MM.1S (cell line): Measurements from ENCODE around the gene ZNF415.

Experiments
- DNase-seq: peaks from one replicate; pipeline ENCODE4 v3.0.0-alpha.2; 2015
- H2AFZ ChIP-seq: fragments of 300-600 bp; sonication (generic); 2 replicates; pipeline ENCODE4 v1.6.0; 2016; ENCODE audit warnings: antibody characterized with exemption, low read length
- H3F3A ChIP-seq: fragments of 300-600 bp; sonication (generic); 2 replicates; pipeline ENCODE4 v1.6.1; 2016; ENCODE audit warnings: mild to moderate bottlenecking, antibody characterized with exemption, low read length, moderate library complexity, mixed read lengths; ENCODE audit not compliant: insufficient read depth
- H3K27ac ChIP-seq: fragments of 300-600 bp; sonication (generic); 2 replicates; pipeline ENCODE4 v1.5.1; 2016; ENCODE audit warnings: mild to moderate bottlenecking, low read length
- H3K27me3 ChIP-seq: fragments of 300-600 bp; sonication (generic); replicated peaks from 2 replicates; pipeline ENCODE4 v1.6.0; 2016; ENCODE audit warnings: low read length; ENCODE audit not compliant: insufficient read depth
- H3K36me3 ChIP-seq: fragments of 300-600 bp; sonication (generic); replicated peaks from 2 replicates; pipeline ENCODE4 v1.6.1; 2016; ENCODE audit warnings: mild to moderate bottlenecking, low read length, mixed read lengths; ENCODE audit not compliant: insufficient read depth
- H3K4me1 ChIP-seq: fragments of 300-600 bp; sonication (generic); 2 replicates; pipeline ENCODE4 v1.6.1; 2016; ENCODE audit warnings: low read length, mixed read lengths
- H3K4me2 ChIP-seq: fragments of 300-600 bp; sonication (generic); 2 replicates; pipeline ENCODE4 v1.6.0; 2016; ENCODE audit warnings: low read depth, low read length
- H3K4me3 ChIP-seq: fragments of 300-600 bp; sonication (generic); 2 replicates; pipeline ENCODE4 v1.5.1; 2016; ENCODE audit warnings: low read length, mixed read lengths
- H3K79me2 ChIP-seq: fragments of 300-600 bp; sonication (generic); 2 replicates; pipeline ENCODE4 v1.6.1; 2016; ENCODE audit warnings: mixed run types, low read length, mixed read lengths
- H3K9ac ChIP-seq: fragments of 300-600 bp; sonication (generic); 2 replicates; pipeline ENCODE4 v1.6.1; 2016; ENCODE audit warnings: low read length, mixed read lengths
- H3K9me2 ChIP-seq: fragments of 300-600 bp; sonication (generic); replicated peaks from 2 replicates; pipeline ENCODE4 v1.6.1; 2016; ENCODE audit warnings: mild to moderate bottlenecking, low read length, mixed read lengths; ENCODE audit not compliant: insufficient read depth
- H3K9me3 ChIP-seq: fragments of 300-600 bp; sonication (generic); replicated peaks from 2 replicates; pipeline ENCODE4 v1.6.1; 2016; ENCODE audit warnings: mild to moderate bottlenecking, low read length, mixed read lengths; ENCODE audit not compliant: insufficient read depth
- H4K20me1 ChIP-seq: fragments of 300-600 bp; sonication (generic); 2 replicates; pipeline ENCODE4 v1.6.1; 2016; ENCODE audit warnings: mild to moderate bottlenecking, low read length, moderate library complexity, mixed read lengths; ENCODE audit not compliant: insufficient read depth
- EZH2 ChIP-seq: fragments of 300-600 bp; sonication (generic); optimal IDR thresholded peaks from 2 replicates; pipeline ENCODE3; 2017; ENCODE audit warnings: low read depth, mild to moderate bottlenecking, antibody characterized with exemption, low read length, mixed read lengths
- EZH2phosphoT487 ChIP-seq: fragments of 300-600 bp; sonication (generic); IDR thresholded peaks from 2 replicates; pipeline ENCODE4 v1.6.1; 2018; ENCODE audit warnings: antibody characterized with exemption, low read length
- TF ChIP-seq, protein P1 (sequence below): fragments of 300-600 bp; sonication (generic); IDR thresholded peaks from 2 replicates; pipeline ENCODE4 v1.5.1; 2016; ENCODE audit warnings: antibody characterized with exemption, low read length, mixed read lengths

The ZNF415 gene

DNA sequence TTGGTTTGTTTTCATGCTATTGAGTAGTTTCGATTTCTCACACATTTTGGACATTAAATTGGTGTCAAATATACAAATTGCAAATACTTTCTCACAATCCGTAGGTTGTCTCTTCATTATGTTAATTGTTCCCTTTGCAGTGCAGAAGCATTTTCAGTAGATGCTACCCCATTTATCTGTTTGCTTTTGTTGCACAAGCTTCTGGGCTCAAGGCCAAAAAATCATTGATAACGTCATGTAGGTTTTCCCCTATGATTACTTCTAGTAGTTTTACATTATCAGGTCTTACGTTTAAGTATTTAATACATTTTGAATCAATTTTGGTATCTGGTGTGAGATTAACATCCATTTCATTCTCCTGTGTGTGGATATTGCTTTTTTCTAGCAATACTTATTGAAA is 40.2 kb upstream of the ZNF415 start:
- Histone ChIP-seq H2AFZ (no peak overlapping the region), H3K4me3 (no peak overlapping the region)
- no peak for DNase-seq

DNA sequence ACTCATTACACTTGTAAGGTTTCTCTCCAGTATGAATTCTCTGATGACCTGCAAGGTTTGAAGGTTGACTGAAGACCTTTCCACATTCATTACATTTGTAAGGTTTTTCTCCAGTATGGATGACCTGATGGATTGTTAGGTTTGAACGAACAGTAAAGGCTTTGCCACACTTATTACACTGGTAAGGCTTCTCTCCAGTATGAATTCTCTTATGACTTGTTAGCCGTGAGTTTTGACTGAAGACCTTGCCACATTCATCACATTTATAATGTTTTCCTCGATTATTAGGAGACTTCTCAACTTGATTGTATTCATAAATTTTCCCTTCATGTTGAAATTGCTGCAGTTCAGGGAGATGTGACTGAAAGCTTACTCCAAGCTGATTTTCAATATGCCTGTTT is 33.0 kb upstream of the ZNF415 start:
- no peaks in the 10 kb centered on the region for H3K9me2 ChIP-seq
- no peak overlapping the region for H3K4me2 ChIP-seq
- no peak overlapping the region for H3K4me3 ChIP-seq
- no peaks in the 10 kb centered on the region for H3K79me2 ChIP-seq
- H3K9me3 ChIP-seq = no peaks in the 10 kb centered on the region
- no peak overlapping the region for H3K27ac ChIP-seq
- no peaks in the 10 kb centered on the region for H3K27me3 ChIP-seq
- no peaks in the 10 kb centered on the region for H3F3A ChIP-seq
- DNase-seq = no peak
- TF ChIP-seq EZH2 = no peak
- TF ChIP-seq EZH2phosphoT487 = no peak
- TF ChIP-seq, protein P1, sequence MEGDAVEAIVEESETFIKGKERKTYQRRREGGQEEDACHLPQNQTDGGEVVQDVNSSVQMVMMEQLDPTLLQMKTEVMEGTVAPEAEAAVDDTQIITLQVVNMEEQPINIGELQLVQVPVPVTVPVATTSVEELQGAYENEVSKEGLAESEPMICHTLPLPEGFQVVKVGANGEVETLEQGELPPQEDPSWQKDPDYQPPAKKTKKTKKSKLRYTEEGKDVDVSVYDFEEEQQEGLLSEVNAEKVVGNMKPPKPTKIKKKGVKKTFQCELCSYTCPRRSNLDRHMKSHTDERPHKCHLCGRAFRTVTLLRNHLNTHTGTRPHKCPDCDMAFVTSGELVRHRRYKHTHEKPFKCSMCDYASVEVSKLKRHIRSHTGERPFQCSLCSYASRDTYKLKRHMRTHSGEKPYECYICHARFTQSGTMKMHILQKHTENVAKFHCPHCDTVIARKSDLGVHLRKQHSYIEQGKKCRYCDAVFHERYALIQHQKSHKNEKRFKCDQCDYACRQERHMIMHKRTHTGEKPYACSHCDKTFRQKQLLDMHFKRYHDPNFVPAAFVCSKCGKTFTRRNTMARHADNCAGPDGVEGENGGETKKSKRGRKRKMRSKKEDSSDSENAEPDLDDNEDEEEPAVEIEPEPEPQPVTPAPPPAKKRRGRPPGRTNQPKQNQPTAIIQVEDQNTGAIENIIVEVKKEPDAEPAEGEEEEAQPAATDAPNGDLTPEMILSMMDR = no peak
- no peaks in the 10 kb centered on the region for H3K36me3 ChIP-seq
- no peak overlapping the region for H3K9ac ChIP-seq
- no peak overlapping the region for H2AFZ ChIP-seq
- no peaks in the 10 kb centered on the region for H4K20me1 ChIP-seq
- H3K4me1 ChIP-seq = no peaks in the 10 kb centered on the region

More for the DNA sequence above, 40.2 kb upstream of the ZNF415 start:
- H3K36me3 ChIP-seq = no peaks in the 10 kb centered on the region
- H3K4me1 ChIP-seq = no peaks in the 10 kb centered on the region
- H3K9me3 ChIP-seq = no peaks in the 10 kb centered on the region
- no peaks in the 10 kb centered on the region for H3K9me2 ChIP-seq
- H3K4me2 ChIP-seq = no peak overlapping the region
- H3K27me3 ChIP-seq = no peaks in the 10 kb centered on the region
- H4K20me1 ChIP-seq = no peaks in the 10 kb centered on the region
- H3F3A ChIP-seq = no peaks in the 10 kb centered on the region
- H3K9ac ChIP-seq = no peak overlapping the region
- no peaks in the 10 kb centered on the region for H3K79me2 ChIP-seq
- TF ChIP-seq EZH2phosphoT487 (no peak), EZH2 (no peak)
- TF ChIP-seq, protein P1 = no peak
- no peak overlapping the region for H3K27ac ChIP-seq

DNA sequence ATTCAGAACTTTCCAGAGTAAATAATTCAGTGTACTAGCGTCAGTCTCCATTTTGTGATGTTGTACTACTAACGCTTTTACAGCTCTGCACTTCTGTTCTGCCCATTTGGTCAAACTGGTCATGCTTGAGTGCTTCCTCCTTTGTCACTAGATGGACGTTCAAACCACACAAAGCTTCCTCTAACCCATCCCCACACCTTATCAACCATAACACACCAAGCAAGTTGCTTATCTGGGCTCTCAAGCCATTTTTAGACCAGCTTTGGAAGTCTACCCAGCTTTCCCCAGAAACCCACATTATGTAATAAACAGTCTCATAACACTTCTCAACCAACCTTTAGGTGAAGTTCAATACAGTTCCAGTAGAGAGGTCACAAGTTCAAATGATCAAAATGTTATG is 28.4 kb upstream of the ZNF415 start:
- Histone ChIP-seq H3K36me3 (no peaks in the 10 kb centered on the region), H3K27ac (no peak overlapping the region), H3K9me3 (no peaks in the 10 kb centered on the region), H3K9me2 (no peaks in the 10 kb centered on the region), H3K4me1 (no peaks in the 10 kb centered on the region), H4K20me1 (no peaks in the 10 kb centered on the region), H3F3A (no peaks in the 10 kb centered on the region), H3K27me3 (no peaks in the 10 kb centered on the region), H2AFZ (no peak overlapping the region), H3K9ac (no peak overlapping the region), H3K4me2 (no peak overlapping the region), H3K79me2 (no peaks in the 10 kb centered on the region), H3K4me3 (no peak overlapping the region)
- TF ChIP-seq EZH2phosphoT487 (no peak), EZH2 (no peak)
- TF ChIP-seq, protein P1 = no peak
- DNase-seq = no peak
